GM18870 (cell line): Measurements from ENCODE around the gene PIGU.

Experiments used
- ATAC-seq: cut with Tn5 transposase; IDR thresholded peaks from one replicate; pipeline ENCODE4 v1.9.1; 2021; ENCODE audit warnings: moderate library complexity; ENCODE audit not compliant: unreplicated experiment

Gene PIGU

DNA sequence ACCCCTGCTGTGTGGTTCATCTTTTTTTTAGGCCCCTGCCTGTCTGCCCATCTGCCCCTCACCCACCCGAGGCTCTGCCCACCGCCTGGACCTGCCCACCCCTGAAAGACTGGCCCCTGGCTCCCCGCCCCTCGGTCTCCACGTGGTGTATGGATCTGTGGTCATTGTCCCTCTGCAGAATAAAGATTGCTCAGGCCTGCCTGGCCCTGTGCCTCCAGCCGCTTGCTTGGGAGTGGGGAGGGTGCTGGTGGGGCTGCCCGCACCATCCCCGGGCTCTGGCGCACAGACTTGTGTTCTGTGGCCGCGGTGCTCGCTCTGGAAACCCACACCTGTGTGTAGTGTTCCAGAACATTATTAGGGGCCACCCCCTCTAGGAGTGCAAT is 116.8 kb downstream of the PIGU start:
- no peak for ATAC-seq

DNA sequence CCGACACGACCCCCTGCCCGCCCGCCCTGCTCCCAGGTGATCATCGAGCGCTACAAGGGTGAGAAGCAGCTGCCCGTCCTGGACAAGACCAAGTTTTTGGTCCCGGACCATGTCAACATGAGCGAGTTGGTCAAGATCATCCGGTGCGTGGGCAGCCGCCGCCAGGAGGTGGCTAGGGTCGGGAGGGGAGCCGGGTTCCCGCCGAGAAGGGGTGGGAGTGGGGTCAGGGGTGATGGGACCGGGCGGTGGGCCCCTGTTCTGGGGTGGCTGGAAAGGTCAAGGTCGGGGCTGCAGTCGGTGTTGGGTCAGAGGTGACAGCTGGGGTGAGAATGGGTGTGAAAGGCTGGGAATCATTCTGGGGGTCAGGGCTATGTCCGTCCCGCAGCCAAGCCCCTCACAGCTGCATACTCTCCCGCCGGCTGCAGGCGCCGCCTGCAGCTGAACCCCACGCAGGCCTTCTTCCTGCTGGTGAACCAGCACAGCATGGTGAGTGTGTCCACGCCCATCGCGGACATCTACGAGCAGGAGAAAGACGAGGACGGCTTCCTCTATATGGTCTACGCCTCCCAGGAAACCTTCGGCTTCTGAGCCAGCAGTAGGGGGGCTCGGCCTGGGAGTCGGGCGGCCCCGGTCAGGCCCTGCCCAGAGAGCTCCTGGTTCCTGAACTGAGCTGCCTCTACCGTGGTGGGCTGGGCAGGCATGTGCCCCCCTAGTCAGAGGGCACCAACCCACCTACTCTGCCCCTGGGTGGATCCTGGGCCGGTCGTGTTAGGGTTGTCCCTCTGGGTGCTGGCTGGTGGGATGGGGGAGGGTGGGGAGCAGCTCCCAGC is 117.4 kb downstream of the PIGU start:
- no peak for ATAC-seq

DNA sequence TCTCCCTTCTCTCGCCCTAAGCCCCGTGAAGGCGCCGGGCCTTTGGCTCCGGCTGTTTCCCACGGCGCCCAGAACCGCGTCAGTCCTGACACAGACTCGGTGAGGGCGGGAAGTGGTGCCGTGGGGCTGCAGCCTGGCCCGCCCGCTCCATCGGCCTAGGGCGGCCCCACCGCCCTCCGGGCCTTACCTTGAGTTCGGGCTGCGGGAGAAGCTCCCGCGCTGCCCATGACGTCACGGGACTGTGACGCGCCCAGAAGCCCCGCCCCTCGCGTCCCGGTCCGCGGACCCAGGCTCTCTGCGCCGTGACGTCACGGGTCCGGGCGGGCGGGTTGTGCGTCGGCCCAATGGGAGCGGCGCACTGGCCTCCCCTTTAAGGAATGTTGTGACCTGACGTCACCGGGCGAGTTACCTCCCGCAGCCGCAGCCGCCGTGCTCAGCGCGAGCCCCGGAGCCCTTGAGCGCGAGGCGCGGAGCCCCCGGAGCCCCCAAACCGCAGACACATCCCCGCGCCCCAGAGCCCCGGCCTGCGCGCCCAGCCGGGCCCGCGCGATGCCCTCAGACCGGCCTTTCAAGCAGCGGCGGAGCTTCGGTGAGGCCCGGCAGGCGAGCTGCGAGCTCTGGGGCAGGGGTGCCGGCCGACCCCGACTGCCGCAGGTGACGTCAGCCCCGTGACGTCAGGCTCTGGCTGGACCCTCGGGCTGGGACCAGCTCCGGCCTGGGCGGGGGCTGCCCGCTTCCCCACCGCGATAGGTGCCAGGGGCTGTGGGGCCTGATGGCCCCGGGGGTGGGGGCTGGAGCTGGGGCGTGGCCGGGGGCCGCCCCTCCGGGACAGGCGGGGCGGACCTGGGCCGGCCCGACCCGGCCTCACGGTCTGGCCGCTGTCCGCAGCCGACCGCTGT is 118.3 kb downstream of the PIGU start, which contains the start of gene MAP1LC3A:
TSS of gene MAP1LC3A (plus strand) at position 399 of the 899 bp plus-strand sequence. CDS start at position 550, 151 bp downstream.
- no peak for ATAC-seq

DNA sequence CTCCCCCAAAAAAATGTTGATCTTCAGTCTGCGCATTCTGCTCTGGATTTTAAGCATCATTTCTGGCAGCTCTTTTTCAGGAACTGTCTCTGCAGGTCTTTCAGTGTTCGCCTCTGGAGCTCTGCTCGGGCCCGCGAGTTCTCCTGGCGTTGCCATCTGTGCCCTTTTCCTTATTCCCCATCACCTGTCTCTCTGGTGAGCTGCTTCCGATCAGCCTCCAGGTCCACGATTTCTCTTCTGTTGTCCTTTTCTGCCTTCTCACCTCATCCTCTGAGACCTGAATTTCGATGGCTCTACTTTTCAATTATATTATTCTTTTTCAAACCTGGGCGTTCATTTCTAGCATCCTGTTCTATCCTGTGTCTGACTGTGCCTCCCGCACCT is 119.0 kb downstream of the PIGU start:
- no peak for ATAC-seq

DNA sequence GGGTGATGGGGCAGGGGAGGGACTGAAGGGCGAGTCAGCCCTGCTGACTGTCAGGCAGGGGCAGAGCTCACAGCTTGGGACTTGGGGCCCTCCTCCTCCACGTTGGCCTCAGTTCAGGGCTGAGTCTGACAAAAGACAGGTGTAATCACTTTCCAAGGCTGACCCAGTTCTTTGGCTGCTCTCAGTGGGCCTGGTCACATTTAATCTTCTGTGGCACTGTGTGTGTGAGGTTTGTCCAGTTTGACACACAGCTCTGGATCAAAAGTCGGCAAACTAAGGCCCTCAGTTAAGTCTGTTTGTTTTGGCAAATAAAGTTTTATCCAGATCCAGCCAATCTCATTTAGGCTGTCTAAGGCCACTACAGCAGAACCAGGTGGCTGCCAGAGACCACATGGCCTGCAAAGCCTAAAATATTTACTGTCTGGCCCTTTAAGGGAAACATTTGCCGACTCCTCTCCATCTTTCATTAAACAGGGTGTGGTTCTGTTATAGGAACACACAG is 123.5 kb downstream of the PIGU start:
- ATAC-seq: no peak

DNA sequence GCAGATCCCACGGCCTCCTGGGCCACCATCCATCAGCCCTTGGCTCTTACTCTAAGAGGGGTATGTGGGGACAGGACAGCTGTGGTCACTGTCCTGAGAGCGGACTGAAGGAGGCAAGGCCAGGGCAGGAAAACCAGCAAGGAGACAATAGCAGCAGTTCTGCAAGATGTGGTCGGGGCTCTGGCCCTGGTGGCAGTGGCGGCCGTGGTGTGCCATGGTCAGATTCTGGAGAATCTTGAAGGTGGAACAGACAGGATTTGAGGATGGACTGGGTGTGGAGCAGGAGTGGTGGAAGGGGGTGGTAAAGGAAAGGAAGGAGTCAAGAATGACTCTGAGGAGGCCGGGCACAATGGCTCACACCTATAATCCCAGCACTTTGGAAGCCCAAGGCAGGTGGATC is 124.3 kb downstream of the PIGU start:
- ATAC-seq: no peak

DNA sequence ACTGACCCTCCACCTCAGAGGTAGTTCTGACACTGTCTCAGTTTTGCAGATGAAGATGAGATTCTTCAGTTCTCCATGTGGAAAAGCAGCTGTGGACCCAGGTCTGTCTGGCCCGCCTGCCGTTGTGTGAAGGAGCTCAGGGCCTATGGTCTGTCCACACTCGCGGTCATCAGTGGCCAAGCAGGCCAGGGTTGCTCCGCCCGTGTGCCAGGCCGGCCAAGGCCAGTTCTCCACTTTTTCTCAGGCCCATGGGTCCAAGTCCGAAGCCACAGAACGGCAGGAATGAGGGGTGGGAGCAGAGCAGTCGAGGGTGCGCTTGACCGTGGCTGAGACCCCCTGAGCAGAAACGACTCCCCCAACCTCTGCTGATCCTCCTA is 127.0 kb downstream of the PIGU start:
- no peak for ATAC-seq

DNA sequence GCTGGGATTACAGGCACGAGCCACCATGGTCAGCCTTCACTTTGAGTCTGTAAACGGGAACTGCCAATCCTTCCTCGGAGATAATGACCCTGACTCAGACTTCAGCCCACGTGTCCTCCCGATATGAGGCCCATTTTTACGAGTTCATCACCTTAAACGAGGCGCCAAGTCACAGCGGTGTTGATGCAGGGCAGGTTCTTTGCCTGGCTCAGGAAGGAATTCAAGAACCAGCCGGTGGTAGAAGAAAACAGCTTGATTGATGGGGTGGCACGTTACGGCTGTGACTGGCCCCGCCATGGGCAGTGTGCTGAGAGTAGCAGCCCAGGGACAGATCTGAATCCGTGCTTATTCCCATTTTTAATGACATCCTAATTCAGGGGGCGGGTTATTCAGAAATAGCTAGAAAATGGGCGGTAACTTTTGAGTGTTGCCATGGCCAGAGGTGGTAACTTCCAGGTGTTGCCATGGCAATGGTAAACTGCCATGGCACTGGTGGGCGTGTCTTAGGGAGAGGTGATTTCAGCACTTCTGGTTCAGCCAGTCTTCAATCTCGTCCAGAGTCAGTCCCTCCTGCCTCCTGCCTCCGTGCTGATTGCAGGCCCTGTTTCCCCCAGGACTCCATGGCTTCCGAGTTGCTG is 127.5 kb downstream of the PIGU start:
- no peak for ATAC-seq

DNA sequence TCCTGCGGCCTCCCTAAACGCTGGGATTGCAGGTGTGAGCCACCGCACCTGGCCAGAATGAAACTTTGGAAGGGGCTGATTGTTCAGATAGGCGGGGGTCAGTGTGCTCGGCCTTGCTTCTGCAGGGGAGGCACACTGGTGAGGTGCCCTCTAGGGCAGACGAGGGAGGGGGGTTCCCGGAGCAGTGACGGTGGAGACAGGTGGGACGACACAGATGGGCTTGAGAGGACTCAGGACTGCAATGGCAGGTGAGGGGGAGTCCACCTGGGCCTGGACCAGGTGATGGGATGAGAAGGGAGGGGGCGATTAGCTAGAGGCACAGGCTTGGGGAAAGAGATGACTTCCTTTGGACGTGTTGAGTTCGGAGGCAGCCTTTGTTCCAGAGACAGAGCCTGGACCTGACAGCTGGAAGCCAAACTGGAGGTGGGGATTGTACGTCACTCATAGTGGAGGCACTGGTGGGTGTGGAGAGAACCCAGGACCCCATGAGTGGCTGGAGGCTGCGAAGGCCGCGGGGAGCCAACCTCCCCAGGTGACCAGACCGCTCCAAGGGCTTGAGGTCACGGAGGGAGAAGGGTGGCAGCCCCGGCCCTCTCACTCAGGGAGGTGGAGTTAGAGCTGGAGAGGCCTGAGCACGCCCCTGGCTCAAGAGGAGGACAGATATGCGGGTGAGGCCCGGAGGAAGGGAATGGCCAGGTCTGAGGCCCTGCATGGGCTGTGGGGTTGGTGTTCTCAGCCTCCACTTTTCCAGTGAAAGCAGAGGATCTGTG is 128.9 kb downstream of the PIGU start:
- no peak for ATAC-seq

DNA sequence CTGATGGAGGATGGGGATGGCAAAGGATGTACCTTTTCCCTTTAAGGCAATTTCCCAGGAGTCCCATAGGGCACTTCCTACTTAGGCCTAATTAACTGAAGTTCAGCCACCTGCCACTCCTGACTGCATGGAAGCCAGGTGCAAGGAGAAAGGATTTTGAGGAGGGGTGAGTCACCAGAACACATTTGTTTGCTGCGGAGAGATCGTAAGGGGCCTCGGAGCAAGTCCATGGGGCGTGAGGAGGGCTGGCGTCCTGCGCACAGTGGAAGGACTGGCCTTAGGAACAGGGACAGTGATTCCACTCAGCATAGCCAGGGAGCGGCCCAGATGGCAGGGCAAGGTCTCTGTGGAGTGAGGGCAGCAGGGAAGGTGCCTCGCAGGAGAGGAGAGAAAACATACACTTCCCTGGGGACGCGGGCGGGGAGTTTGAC is 130.1 kb downstream of the PIGU start:
- no peak for ATAC-seq

DNA sequence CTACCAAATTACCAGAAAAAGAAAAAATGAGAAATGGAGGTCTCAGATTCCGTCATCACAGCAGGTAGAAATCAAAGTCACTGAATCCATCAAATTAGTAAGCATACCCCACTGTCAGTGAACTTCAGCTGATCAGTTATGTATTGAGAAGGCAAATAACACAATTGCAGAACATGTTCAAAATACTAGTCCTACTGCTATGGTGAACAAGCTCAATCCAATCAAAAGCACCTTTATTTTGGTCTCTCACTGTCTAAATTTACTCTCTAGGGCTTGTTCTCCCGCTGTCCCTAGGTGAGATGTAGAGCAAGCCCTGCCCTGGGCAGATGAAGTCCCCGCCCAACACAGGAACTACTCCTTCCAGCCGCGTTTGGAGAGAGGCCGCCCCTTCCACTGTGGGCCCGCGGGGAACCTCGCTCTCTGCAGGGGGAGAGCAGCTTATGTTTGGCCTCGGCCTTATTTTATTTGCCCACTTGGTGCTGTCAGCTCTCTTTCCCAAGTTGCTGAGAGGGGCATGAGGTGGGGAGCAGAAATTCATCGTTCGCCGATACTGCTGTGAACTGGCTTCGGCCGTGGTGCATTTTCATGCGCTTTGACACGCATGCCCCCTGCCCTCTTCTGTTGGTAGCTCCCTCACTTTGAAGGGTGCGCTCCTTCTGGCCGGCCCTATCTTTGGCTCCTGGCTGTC is 132.6 kb downstream of the PIGU start:
- ATAC-seq: no peak

DNA sequence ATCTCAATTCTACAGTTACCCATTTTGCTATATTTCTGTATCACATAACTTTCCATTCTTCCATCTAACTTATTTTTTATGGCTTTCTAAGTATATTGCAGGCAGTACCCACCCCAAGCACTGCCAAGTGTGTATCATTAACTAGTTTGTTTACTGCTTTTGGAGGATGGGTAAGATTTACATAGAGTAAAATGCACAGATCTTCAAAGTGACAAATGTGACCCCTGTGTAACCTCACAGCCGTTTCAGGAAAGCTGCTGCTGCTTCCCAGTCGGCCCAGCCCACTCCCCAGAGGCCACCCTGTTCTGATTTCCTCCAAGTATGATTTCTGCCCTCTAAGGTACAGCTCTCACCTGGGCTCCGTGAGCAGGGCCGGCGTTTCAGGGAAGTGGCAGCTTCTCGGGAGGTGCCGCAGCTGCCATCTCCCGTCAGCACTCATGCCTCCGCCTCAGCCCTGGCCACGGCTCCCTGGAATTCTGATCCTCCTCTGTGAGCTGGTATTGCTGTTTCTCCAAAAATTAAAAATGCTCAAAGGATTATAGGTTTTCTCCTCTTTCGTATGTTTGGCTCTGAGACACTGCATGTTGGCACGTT is 133.3 kb downstream of the PIGU start:
- ATAC-seq: no peak

DNA sequence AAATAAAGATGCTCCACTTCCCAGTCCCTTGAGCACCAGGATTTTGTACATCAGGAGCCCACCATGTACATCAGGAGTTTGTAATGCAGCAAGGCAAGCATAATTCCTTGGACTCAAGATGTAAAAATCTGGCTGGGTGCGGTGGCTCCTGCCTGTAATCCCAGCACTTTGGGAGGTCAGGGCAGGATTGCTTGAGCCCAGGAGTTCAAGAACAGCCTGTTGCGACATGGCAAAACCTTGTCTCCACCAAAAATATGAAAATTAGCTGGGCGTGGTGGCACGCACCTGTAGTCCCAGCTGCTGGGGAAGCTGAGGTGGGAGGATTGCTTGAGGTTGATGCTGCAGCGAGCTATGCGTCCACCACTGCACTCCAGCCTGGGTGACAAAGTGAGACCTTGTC is 134.5 kb downstream of the PIGU start:
- no peak for ATAC-seq

DNA sequence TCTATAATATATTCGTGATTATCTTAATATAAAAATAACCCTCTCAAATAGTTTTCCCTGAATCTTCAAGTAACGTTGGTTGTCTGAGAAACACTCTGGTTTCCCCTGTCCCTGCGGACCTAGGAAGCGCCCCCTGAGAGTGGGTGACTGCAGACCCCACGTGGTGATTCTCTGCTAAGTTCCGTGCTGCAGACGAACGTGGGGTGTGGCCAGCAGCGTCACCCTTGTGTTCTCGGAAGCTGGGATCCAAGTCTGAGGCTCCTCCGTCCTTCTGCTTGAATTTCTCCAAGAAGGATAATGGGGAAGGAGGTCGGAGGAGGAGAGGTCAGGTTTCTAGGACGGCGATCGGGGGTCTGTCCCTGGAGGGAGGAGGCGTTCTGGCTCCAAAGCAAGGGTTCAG is 135.0 kb downstream of the PIGU start:
- ATAC-seq: no peak

DNA sequence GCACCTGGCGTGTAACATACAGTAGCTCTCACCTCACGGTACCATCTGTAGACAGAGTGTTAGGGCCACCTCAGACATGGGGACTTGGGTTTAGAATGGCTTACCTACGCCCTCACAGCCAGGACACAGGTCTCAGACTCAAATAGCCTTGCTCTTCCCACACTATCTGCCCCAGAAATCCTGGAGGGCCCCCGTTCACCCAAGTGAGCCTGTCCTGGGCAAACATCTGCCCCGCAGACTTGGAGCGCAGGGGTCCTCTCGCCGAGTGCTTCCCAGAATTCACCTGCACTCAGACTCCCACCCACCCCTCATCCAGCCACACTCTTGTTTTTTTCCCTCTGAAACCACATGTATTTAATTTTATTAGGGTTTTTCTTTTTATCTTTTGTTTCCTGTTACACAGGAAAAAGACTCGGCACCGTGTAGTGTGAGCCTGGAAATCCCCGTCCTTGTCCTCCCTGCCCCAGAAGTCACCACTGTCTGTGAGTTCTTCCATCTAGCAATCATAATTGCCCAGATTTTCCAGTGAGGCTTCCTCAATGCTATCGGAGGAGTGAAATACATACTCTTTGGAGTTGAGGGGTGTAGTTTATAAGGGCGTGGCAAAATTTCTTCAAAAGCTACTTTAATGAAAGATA is 135.5 kb downstream of the PIGU start:
- no peak for ATAC-seq

DNA sequence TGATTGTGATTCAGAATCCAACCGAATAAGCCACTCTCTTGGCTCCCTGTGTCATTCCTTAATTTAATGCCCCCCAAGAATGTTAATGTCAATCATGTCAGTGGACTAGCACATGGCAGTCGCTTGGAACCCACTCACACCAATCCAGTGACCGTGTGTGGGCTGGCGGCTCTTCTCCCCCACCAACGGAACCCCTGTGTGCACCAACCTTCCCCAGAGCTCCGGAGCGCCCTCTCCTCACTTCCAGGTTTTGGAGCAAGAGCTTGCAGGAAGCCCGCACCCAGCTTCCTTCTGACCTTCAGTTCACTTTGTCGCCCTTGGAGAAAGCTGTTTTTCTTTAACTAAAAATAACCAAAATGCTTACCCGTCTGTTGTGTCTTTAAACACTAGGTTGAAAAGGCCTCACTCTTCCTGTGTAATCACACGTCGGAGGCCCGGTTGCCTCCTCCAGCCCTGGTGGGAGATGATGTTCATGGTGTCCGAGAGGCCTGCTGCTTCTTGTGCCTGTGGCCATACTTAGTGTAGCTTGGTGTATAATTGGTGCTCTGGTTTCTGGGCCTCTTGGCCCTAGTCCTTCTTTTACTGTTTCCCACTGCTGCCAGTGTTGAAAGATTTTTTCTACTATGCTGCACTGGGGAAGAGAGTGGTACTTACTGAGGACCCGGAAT is 136.2 kb downstream of the PIGU start:
- no peak for ATAC-seq

DNA sequence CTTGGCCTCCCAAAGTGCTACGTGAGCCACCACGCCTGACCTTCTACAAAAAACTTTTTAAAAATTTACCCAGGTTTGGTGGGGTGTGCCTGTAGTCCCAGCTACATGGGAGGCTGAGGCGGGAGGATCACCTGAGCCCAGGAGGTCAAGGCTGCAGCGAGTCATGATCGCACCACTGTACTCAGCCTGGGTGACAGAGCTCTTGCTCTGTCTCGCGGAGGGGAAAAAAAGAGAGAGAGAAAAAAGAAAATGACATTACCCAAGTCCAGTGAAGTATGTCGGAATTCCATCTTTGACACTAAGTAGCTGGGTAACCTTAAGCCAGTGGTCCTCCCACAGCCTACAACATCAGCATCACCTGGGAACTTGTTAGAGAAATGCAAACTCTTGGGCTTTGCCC is 137.1 kb downstream of the PIGU start:
- ATAC-seq: no peak

DNA sequence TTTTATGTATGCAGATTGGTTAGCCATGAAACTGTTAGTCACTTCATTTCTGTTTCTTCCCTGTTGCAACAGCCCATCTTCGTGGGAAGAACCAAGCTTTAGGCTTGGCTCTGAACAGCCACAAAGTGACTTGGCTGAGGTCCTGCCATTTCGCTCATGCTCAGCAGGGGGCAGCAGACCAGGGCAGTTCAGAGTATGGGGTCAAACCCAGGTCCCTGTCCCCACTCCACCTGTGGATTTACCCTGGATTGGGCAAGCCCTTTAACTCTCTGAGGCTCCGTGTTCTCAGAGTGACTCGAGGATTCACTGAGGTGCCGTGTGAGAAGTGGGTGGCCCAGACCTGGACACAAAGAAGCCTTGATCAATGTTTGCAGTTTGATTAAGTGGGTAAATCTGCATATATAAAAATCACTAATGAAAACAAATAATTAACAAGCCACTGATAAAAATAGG is 138.2 kb downstream of the PIGU start:
- no peak for ATAC-seq

DNA sequence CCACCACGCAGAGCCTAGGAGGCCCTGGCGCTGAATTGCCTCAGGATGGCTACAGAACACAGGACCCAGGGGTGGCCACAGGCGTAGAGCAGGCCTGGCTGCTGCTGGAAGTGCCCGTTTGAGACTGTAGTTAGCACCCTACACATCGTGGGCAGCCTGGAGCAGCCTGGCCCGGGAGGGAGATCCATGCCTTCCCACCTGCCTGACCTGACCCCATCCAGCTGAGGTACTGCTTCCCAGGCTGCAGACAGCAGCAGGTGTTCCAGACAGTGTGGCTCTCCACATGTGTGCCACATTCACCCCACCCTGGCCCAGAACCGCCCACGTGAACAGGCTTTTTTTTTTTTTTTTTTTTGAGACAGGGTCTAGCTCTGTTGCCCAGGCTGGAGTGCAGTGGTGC is 139.2 kb downstream of the PIGU start:
- ATAC-seq: no peak
